WI38 (cell line): ENCODE measurements around the gene HPCA.
"Not testable (repeated sequence)": the region's sequence is repeated elsewhere in the genome, so short reads cannot be mapped to it uniquely, and the experiment has no call there.

Experiments
- H3K4me3 ChIP-seq: 2 replicates; pipeline ENCODE4 v1.5.1; 2011; ENCODE audit warnings: low read depth, mild to moderate bottlenecking, control low read depth, low read length
- CTCF ChIP-seq: IDR thresholded peaks from 2 replicates; pipeline ENCODE4 v1.5.1; 2012; ENCODE audit warnings: low read depth, mild to moderate bottlenecking, control low read depth, low read length

HPCA gene

DNA sequence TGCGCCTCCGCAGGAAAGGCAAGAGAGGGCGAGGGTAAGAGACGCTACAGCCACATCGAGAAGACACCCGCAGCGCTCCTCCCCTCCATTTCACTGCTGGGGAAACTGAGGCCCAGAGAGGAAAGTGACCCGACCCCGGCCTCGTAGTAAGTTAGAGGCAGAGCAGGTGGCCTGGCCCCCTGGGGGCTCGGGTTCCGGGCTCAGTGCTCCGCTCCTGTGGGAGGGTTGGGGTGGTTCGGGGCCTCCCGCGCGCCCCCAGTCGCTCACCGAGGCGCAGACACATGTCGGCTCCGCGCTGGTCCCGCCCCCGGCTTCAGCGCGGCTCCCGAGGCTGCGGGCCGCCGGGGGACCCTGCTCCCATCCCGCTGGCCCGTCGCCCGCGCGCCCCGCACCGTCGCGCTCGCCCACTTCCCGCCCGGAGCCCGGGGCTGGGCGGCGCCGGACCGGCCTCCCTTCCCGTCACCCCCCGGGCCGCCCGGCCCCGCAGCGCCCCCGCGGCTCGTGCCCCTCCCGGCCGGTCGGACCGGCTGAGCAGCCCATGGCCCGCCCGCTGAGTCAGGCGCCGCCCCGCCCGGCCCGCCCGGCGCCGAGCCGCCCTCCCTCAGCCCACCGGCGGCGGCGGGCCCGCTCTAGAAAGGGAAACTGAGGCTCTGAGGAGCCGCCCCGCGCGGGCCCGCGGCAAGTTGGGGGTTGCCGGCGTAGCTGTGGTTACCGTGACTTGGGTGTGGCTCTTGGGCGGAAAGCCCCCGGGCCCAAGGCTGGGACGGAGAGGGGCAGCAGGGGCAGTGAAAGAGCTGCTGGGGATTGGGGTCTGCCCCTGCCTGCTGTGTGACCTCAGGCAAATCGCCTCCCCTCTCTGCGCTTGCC, 14.9 kb downstream of the HPCA start, which contains the start of gene TMEM54:
TSS of gene TMEM54 (minus strand) at position 434 of the 867 bp plus-strand sequence. CDS start at position 283, 151 bp downstream.
- no peak for TF ChIP-seq CTCF
- peak within 1 kb of the TSS; percentile 71 for H3K4me3 ChIP-seq

DNA sequence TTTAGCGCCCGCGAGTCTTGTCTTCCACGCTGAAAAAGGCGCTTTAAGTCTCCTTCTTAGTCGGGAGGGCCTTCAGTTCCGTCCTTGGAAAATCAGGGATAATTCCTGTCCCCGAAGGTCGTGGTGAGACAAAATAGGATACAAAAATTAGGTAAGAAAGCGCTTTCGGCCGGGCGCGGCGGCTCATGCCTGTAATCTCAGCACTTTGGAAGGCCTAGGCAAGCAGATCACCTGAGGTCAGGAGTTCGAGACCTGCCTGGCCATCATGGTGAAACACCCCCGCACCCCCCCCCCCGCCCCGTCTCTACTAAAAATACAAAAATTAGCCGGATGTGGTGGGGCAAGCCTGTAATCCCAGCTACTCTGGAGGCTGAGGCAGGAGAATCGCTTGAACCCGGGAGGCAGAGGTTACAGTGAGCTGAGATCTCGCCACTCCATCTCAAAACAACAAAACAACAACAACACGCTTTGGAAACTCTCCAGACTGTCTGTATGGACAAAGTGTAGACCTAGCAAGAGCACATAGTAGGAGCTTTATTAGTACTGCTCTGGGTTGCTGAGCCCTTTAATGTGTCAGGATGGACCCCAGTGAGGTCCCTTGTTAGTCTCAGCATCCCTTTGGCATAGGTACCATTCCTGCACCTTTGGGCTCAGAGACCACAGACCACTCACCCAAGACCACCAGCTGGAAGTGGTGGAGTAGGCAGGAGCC, 15.7 kb downstream of the HPCA start:
- no peak for TF ChIP-seq CTCF
- H3K4me3 ChIP-seq = peak overlapping the region; percentile 61

GRCh38 chr1:32902535-32902920, 16.2 kb downstream of the HPCA start:
- TF ChIP-seq CTCF = no peak
- no peak overlapping the region for H3K4me3 ChIP-seq

- no peak overlapping the region for H3K4me3 ChIP-seq
- TF ChIP-seq CTCF = no peak
Measured at GRCh38 chr1:32903991-32904785, 17.9 kb downstream of the HPCA start.

DNA sequence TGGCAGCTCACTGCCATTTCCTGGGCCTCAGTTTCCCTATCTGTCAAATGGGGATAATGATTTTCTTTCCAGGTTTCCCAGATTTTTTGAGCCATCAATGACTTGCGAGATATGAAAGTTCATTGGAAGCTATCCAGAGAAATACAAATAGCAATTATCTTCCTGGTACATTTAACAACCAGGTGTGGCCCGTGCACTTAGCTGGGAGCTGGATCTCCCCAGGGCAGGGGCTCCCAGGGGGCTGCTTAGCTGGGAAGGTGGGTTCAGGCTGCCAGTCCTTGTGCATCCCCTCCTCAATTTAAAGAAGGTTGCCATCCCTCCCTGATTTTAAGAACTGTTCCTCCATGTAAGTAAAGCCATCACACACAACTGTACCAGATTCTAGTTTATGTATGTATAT, 18.5 kb downstream of the HPCA start:
- no peak for TF ChIP-seq CTCF
- H3K4me3 ChIP-seq = no peak overlapping the region

GRCh38 chr1:32905588-32905987, 19.3 kb downstream of the HPCA start:
- H3K4me3 ChIP-seq = not testable (repeated sequence)

- no peak overlapping the region for H3K4me3 ChIP-seq
- TF ChIP-seq CTCF = no peak
Measured at GRCh38 chr1:32906654-32907053, 20.4 kb downstream of the HPCA start.
